Fibroblast of skin of right quadriceps (primary cell): ENCODE data around the gene RPTOR.
A peak's percentile ranks its signal among the peaks of the same experiment; 100 is the strongest.

Experiments used
- DNase-seq: peaks from one replicate; pipeline ENCODE4 v3.0.0-alpha.2; 2013

Gene RPTOR

DNA sequence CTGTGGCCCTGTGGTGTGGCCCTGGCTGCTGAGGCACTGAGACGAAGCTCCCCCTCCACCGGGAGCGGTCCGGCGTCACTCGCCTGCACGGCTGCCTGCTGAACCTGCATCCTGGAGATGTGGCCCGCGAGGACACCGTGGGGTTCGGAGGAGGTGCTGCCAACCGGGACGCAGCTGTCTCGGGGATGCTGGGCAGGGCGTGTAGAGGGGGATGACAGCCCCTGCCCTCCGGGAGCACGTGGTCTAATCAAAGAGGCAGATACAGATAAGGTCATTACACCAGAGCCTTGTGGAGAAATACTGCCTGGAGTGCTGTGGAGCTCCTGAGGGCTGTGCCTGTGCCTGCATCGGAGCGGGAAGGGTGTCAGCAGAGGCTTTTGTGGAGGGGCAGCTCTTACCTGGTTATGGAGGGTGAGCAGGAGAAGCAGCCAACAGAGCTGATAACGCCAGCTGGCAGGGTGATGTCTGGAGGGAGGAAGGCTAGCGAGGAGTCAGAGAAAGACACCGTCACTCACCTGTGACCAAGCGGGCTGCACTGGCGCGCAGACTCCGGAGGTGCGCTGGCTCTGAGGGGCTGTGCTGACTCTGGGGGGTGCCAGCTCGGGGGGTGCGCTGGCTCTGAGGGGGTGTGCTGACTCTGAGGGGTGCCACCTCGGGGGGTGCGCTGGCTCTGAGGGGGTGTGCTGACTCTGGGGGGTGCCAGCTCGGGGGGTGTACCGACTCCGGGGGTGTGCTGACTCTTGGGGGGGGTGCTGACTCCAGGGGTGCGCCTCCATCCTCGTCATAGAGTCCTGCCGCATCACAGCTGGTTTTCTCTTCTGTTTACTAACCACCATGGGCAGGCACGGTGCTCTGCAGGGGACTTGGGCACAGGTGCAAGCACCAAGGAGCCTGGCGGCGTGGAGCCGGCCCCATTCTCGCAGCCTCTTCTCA, 342.3 kb downstream of the RPTOR start:
- no peak for DNase-seq

DNA sequence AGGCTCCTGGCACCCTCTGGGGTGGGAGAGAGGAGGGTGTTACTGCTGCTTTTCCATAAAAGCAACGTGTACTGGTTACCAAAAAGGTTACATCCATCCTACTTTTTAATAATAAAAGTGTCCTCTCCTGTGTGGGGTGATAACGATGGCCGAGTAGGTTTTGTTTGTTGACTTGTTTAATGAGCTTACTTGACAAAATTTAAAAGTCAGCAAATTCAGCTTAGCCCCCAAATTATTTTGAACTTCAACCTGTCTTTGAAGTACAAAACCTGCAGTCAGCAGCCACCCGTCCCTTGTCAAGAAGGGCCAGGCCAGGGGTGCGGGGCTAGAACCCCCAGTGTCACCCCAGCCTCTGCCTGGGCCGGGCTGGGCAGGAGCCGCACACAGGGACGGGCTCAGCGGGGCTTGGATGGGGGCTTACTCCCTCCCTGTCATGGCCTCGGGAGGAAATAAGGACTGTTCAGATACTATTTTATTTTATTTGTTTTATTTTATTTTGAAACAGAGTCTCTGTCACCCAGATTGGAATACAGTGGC, 343.1 kb downstream of the RPTOR start:
- no peak for DNase-seq

DNA sequence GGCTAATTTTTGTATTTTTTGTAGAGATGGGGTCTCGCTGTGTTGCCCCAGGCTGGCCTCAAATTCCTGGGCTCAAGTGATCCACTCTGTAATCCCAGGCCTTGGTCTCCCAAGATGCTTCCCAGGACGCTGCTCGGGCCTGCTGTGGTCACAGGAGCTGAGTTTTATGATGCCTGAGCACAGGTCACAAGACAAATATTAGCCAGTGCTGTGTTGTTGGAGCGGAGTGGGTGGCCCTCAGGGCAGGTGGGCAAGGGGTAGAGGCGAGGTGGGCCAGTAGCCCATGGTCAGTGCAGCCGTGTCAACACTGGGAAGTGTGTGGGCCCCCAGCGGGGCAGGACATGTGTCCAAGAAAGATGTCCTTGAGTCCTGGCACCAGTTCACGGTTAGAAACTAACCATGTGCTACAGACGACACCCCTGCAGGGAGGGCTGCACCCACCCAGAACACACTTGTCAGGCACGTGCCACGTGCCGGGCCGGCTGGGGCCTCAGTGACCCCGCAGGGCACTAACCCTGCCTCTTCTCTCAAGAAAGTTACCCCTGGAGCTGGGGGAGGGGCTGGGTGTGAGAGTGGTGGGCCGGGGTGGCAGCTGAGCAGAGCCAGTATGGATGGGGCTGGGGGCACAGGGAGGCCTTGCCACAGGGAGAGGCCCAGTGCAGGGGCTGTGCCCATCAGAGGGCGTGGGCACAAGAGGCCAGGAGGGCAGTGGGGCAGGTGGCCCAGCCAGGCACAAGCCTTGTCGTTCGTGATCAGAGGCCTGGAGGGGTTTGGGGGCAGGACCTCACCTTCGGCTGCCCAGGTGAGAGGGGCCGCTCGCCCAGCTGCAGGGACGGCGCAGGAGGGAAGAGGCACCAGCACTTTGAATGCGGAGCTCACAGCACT, 343.9 kb downstream of the RPTOR start:
- no peak for DNase-seq

GRCh38 chr17:80889231-80890195, 344.9 kb downstream of the RPTOR start:
- DNase-seq: no peak

DNA sequence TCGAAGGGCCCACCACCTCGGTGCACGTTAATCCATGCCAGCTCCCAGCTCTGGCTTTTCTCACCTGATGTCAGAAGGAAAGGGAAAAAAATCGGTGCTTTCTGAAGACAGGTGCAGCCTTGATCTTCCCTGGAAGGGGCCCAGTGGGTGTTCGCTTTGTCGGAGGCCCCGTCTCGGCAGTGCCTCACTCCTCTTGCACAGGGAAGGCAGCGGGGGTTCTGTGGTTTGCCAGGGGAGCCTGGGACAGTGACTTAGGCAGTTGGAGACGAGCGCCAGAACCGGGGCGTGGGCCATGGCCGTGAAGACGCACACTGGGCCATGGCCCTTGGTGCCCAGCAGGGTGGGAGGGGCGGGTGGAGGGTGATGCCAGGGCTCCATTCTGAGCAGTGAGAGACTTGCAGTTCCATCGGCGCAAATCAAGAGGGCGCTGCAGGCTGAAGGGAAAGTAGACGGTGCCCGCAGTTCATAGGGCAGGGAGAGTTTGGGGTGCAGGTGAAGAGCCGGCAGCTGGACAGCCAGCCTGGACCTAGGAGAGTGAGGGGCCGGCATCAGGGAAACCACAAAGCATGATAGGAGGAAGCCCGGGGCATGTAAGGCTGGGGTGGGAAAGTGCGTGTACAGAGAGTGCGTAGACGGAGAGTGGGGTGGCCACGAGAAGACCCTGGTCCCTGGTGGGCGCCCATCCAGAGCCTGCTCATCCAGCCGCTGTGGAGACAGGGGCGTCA, 345.7 kb downstream of the RPTOR start:
- no peak for DNase-seq

DNA sequence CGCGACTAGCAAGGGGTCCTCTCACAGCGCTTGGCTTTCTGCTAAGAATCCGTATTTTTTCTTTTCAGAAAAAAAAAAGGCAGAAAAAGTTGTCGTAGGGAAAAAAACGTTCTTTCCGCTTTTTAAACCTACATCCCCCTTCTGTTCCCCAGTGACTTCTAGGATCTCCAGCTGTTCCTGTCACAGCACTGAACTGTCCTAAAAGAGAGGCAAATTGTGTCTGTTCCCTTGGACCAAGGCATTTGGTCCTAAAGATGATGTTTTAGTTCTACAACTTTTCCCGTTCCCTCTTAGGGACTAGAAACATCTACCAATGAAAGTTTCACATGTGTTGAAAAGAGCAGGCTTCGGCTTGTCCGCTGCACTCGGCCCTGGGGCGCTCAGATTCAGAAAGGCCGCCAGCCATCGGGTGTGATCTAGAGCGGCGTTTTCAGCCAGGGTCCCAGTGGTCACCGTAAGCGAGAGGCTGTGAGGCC, 346.3 kb downstream of the RPTOR start:
- no peak for DNase-seq

GRCh38 chr17:80891397-80892018, 346.9 kb downstream of the RPTOR start:
- peak; percentile 97 for DNase-seq

GRCh38 chr17:80892019-80892855, 347.6 kb downstream of the RPTOR start:
- DNase-seq: peak; percentile 99

- peak; percentile 57 for DNase-seq
Observed at GRCh38 chr17:80892900-80893603, 348.4 kb downstream of the RPTOR start.

DNA sequence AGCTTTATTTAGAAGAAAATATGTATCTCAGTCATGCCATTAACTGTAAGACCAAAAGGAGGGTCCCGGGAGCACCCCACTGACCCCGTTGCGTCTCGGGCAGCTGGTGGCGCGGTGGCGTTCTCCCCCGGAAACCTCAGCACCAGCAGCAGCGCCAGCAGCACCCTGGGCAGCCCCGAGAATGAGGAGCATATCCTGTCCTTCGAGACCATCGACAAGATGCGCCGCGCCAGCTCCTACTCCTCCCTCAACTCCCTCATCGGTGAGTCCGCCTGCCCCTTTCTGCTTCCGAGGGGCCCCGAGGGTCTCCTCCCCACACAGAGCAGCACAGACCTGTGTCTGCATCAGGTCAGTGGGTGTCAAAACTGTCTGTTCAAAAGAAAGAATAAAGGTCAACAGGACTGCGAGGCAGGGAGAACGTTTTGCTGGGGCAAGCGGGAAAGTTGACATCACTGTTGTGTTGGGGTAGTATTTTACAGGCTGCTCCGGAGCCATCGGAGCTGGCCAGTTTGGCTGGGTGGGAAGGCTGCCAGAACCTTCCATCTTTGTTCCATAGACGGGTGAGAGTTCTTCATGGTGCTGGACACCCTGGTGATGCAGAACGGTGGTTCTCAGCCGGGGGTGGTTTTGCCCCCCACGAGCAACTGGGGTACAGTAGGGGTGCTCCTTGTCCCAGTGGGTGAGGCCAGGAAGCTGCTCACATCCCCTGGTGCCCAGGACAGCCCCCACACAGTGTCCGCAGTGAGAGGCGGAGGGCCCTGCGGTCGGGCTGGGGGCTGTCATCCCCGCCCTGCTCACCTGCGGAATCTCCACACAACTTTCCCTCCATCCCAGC, 349.2 kb downstream of the RPTOR start:
- DNase-seq: no peak

GRCh38 chr17:80894439-80894721, 349.7 kb downstream of the RPTOR start:
- DNase-seq: no peak

DNA sequence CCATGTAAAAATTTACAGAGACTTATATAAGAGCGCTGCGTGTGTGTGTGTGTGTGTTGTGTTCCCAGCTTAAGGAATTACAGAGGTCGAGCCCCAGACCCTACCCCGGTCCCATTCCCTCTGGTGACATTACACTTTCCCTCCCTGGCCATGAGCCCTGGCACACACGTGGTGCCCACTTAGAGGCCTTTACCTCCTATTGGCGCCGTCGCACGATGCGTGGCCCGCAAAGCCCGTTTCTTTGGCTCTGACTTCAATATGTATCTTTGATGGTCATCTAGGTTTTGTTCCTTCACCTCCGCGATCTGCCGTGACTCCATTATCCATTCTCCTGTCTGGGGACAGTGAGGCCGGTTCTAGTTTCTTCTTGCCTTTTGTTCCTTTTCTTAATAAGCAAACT, 350.1 kb downstream of the RPTOR start:
- no peak for DNase-seq

DNA sequence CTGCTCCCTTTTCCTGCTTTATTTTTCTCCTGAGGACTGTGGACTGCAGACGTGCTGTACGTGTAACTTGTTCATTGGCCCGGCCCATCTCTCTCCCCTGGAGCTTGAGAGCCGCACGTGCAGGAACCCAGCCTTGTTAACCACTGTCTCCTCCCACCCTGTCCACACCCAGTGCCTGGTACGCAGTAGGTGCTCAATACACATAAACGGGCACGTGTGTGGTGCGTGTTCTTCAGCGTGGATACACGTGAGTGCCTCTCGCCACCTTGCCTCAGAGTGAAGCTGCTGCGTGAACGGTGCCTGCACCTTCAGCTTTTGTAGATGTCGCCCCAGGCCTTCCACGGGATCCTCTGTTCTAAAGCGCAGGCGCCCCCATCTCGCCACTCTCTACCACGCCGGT, 350.7 kb downstream of the RPTOR start:
- DNase-seq: no peak

DNA sequence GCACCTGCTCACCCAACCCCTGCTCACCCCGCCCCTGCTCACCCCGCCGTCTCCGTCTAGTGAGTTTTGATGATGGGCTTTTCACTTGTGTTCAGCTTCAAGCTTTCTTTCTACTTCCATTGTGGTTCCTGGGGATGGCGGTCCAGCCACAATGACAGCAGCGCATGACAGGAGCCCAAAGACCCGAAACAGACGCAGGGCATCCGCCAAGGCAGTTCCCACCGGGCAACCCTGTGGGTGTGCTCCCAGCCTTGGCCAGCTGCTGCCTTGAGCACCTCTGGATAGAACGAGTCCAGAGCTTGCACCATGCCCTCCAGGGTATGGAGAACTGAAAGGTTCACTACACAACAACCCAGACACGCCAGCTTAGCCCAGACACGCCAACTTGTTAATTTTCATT, 354.1 kb downstream of the RPTOR start:
- no peak for DNase-seq

DNA sequence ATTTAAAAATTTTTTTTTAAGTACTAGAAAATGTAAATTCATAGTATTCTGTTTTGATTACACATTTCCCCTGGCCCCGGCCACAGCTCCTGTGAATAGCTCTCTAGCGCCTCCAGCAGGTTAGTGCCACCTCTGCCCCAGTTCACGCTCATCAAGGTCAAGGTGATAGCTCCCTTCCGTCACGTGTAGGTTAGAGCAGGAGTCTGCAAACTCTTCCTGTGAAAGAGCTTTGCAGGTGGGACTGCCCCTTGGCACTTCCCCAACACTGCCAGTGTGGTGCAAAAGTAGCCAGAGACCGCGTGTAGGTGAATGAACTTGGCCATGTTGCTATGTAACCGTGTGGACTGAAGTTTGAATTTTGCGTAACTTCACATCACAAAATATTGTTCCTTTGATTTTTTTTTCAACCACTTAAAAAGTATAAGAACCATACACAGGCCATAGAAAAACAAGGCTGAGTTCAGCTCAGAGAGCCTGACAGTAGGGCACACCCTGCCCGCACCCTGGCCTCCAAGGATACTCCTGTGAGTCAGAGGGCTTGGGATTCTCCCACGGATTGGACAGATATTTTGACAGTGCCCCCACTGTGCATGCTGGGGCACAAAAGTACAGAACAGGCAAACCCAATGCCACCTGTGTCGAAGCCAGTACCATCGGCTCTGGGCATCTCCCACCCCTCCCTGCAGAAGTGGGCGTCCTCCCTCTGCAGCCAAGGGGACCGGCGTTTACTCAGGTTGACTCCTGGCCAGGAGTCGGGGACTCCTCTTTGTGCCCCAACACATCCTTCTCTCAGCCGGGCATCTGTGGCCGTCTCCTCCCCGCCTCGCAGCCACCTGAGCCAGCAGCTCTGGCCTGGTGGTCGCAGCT, 355.0 kb downstream of the RPTOR start:
- peak; percentile 27 for DNase-seq

DNA sequence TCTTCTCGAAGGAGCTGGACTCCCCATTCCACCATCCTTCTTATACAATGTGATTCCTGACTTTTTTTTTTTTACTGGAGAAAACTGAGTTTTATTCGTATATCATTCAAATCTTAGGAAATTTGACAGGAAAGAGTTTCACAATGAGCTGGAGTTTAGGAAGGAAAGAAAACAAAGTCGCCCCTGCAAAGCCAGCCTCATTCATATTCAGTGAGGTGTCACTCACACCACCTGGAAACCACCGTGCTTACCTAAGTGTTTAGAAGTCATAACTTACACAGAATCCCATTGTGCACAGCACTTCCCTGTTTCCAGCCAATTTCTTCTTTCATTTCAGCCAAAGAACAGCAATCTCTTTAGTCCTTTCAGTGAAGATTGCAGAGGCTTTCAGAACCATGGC, 356.7 kb downstream of the RPTOR start:
- no peak for DNase-seq

GRCh38 chr17:80902197-80902962, 357.7 kb downstream of the RPTOR start:
- no peak for DNase-seq
